ENCODE results near the gene C19orf25. TPM values are rescaled to one million over a fixed set of nuclear protein-coding genes. Genes with fewer than 3 reads are reported as not detected.

The C19orf25 gene
- total and polyA plus RNA-seq, 9 of the 15 experiments (the other 6 are each of a cell fraction or from before 2014, with no cell fraction given) = 0.79 to 96.0 (median 36.1) TPM

GRCh38 chr19:1526066-1526778 lies 47.2 kb upstream of the C19orf25 start (continued):
- TF ChIP-seq ZNF407 (IDR thresholded peaks at IDR 0.05; ENCODE audit: low read depth) (no peak), FOXJ3 (CRISPR knock-in tag; IDR thresholded peaks at IDR 0.05) (no peak), ZFP36 (IDR thresholded peaks at IDR 0.05; ENCODE audit: low read depth, low read length, partially characterized antibody) (no peak)

Measured in K562 (cell line).